ENCODE results near the gene LCN1. TPM values are rescaled to one million over a fixed set of nuclear protein-coding genes. Genes with fewer than 3 reads are reported as not detected.

LCN1 gene
- total and polyA plus RNA-seq, 2 of the 8 experiments (the other 6 are each of a cell fraction or from before 2014, with no cell fraction given), result not detected

- no peak for TF ChIP-seq CHD7 (IDR thresholded peaks at IDR 0.05; ENCODE audit: insufficient replicate concordance, low read length)
Observed at GRCh38 chr9:135572233-135572632, 51.0 kb downstream of the LCN1 start (continued).

Measured in H1 (cell line).